Stimulated activated CD8-positive, alpha-beta memory T cell treated with anti-CD3 and anti-CD28 coated beads, Interleukin-15, amount 100 ng/mL, for 4 hours (primary cell): Measurements from ENCODE around the gene DDX42.

ENCODE experiments used
- DNase-seq, 2 donors: peaks; one replicate each; pipeline ENCODE4 v3.0.0-alpha.2; 2020; ENCODE audit warnings: low read depth in 2 of 2

DDX42 gene

GRCh38 chr17:63821804-63822203 is 47.8 kb downstream of the DDX42 start:
- no peak for DNase-seq

GRCh38 chr17:63822537-63822936 is 48.6 kb downstream of the DDX42 start:
- no peak for DNase-seq

GRCh38 chr17:63823659-63824331 is 49.8 kb downstream of the DDX42 start:
- DNase-seq = no peak

- DNase-seq = no peak
These were observed 50.4 kb downstream of the DDX42 start for GRCh38 chr17:63824362-63824761.

- no peak for DNase-seq
These were observed 52.6 kb downstream of the DDX42 start for GRCh38 chr17:63826468-63827001.

- peak; percentile 89 to 94 for DNase-seq
These were observed 53.2 kb downstream of the DDX42 start, which contains the start of the genes FTSJ3 and PSMC5 for GRCh38 chr17:63827002-63827800. Gene FTSJ3, minus strand, starts transcription at chr17:63827663. Its CDS starts 761 bp downstream, at chr17:63826902. Gene PSMC5, plus strand, starts transcription at chr17:63827431. Its CDS starts 60 bp downstream, at chr17:63827491.

- DNase-seq = no peak
These were observed 53.8 kb downstream of the DDX42 start for GRCh38 chr17:63827801-63828221.

- no peak for DNase-seq
These were observed 55.0 kb downstream of the DDX42 start for GRCh38 chr17:63828936-63829335.

GRCh38 chr17:63830278-63830677 is 56.3 kb downstream of the DDX42 start:
- no peak for DNase-seq

GRCh38 chr17:63830904-63831491 is 57.0 kb downstream of the DDX42 start:
- no peak for DNase-seq

- DNase-seq = no peak
These were observed 57.5 kb downstream of the DDX42 start for GRCh38 chr17:63831505-63831904.

- DNase-seq = no peak
These were observed 58.0 kb downstream of the DDX42 start for GRCh38 chr17:63832014-63832413.

- DNase-seq = no peak
These were observed 58.5 kb downstream of the DDX42 start for GRCh38 chr17:63832455-63832854.

GRCh38 chr17:63833026-63833740 is 59.2 kb downstream of the DDX42 start:
- no peak for DNase-seq

GRCh38 chr17:63833741-63834373 is 59.9 kb downstream of the DDX42 start:
- DNase-seq = no peak

- peak in 1 of 2 donors; percentile 24 for DNase-seq
These were observed 60.6 kb downstream of the DDX42 start for GRCh38 chr17:63834431-63835166.

- DNase-seq = no peak
These were observed 61.3 kb downstream of the DDX42 start for GRCh38 chr17:63835167-63835720.

- no peak for DNase-seq
These were observed 62.8 kb downstream of the DDX42 start for GRCh38 chr17:63836811-63837210.

- no peak for DNase-seq
These were observed 63.5 kb downstream of the DDX42 start for GRCh38 chr17:63837480-63837879.

- no peak for DNase-seq
These were observed 64.1 kb downstream of the DDX42 start for GRCh38 chr17:63837962-63838600.
